Measurements from ENCODE around the gene POMT1. TPM values are rescaled to one million over a fixed set of nuclear protein-coding genes. Genes with fewer than 3 reads are reported as not detected.
A peak's percentile ranks its signal among the peaks of the same experiment; 100 is the strongest.
"Not testable (repeated sequence)": the region's sequence is repeated elsewhere in the genome, so short reads cannot be mapped to it uniquely, and the experiment has no call there.

POMT1 gene
- total and polyA plus RNA-seq, 2 donors (not counting 3 experiments of a cell fraction or from before 2014, with no cell fraction given) = 44.7 to 53.9 TPM

GRCh38 chr9:131546336-131547084 is 43.8 kb downstream of the POMT1 start:
- Histone ChIP-seq H3K9ac (replicated peaks; ENCODE audit: extremely low read depth, insufficient read depth, low read length) (peak overlapping the region; percentile 3), H3K36me3 (ENCODE audit: control insufficient read depth in 2 of 2, extremely low read depth in 1 of 2, insufficient read depth in 2 of 2, low read length in 2 of 2) (no peaks in the 10 kb centered on the region), H3K27ac (ENCODE audit: insufficient read depth, low read depth, low read length) (no peak overlapping the region), H3K4me2 (ENCODE audit: insufficient read depth, low read length) (peak overlapping the region; percentile 70), H2AFZ (ENCODE audit: low read depth, low read length) (peak overlapping the region; percentile 41), H3K79me2 (ENCODE audit: control insufficient read depth, insufficient read depth, low read length) (no peaks in the 10 kb centered on the region), H3K27me3 (ENCODE audit: control insufficient read depth in 2 of 2, insufficient read depth in 2 of 2, low read length in 2 of 2) (peaks cover 33 to 34% of the 10 kb centered on the region in 2 experiments), H3K4me1 (ENCODE audit: control insufficient read depth, extremely low read depth, insufficient read depth, low read length) (peaks cover 3% of the 10 kb centered on the region), H3K9me3 (replicated peaks; ENCODE audit: control insufficient read depth, insufficient read depth, low read length) (no peaks in the 10 kb centered on the region), H3K4me3 (replicated peaks in 1 of 3; ENCODE audit: insufficient read depth in 1 of 3, low read depth in 1 of 3, low read length in 3 of 3) (peak overlapping the region in 2 of 3 experiments; percentile 10 to 48), H3K9me1 (replicated peaks; ENCODE audit: control insufficient read depth, extremely low read depth, insufficient read depth, low read length) (no peaks in the 10 kb centered on the region), H4K20me1 (replicated peaks; ENCODE audit: control insufficient read depth, extremely low read depth, insufficient read depth, low read length) (no peaks in the 10 kb centered on the region)
- peak; percentile 70 for FAIRE-seq
- ChIA-PET POLR2A (no interaction called here), CTCF (interaction anchor here (1.0 kb wide), 1 partner anchor 11 kb away, joined by 4 read pairs; no protein-coding TSS in a partner anchor)
- BruUV-seq (replicated peaks) = no TSS peak
- intact Hi-C loops (cut with micrococcal nuclease) (no loop called here), dilution Hi-C loops (cut with MboI; ENCODE audit: extremely low pct_ligation_motif_present, low sequenced_read_pairs) (no loop called here)
- TF ChIP-seq EZH2 (IDR thresholded peaks at IDR 0.05; ENCODE audit: borderline replicate concordance, low read depth, low read length, severe bottlenecking) = peak; percentile 57
- no peak for TF ChIP-seq FOS (IDR thresholded peaks at IDR 0.05; ENCODE audit: borderline replicate concordance, insufficient read depth, low read length)
- TF ChIP-seq MYC (IDR thresholded peaks at IDR 0.05; ENCODE audit: low read depth, low read length) = no peak
- TF ChIP-seq JUN (IDR thresholded peaks at IDR 0.05; ENCODE audit: borderline replicate concordance, insufficient read depth, insufficient read length, low read depth) = no peak
- TF ChIP-seq GATA2 (IDR thresholded peaks at IDR 0.05; ENCODE audit: insufficient read depth, insufficient read length, low read depth, low read length) = peak; percentile 28
- DNase-seq (ENCODE audit: low read depth, low spot score) = peak; percentile 15

GRCh38 chr9:131549186-131549585 is 46.5 kb downstream of the POMT1 start:
- dilution Hi-C loops (cut with MboI; ENCODE audit: extremely low pct_ligation_motif_present, low sequenced_read_pairs); H3K27ac ChIP-seq (ENCODE audit: insufficient read depth, low read depth, low read length); H3K9ac ChIP-seq (replicated peaks; ENCODE audit: extremely low read depth, insufficient read depth, low read length); intact Hi-C loops (cut with micrococcal nuclease); H4K20me1 ChIP-seq (replicated peaks; ENCODE audit: control insufficient read depth, extremely low read depth, insufficient read depth, low read length); CTCF ChIA-PET; H3K4me1 ChIP-seq (ENCODE audit: control insufficient read depth, extremely low read depth, insufficient read depth, low read length); H3K4me3 ChIP-seq (replicated peaks in 1 of 3; ENCODE audit: insufficient read depth in 1 of 3, low read depth in 1 of 3, low read length in 3 of 3); H3K9me3 ChIP-seq (replicated peaks; ENCODE audit: control insufficient read depth, insufficient read depth, low read length); BruUV-seq (replicated peaks); FAIRE-seq; DNase-seq (ENCODE audit: low read depth, low spot score); POLR2A ChIA-PET; H3K9me1 ChIP-seq (replicated peaks; ENCODE audit: control insufficient read depth, extremely low read depth, insufficient read depth, low read length); H3K36me3 ChIP-seq (ENCODE audit: control insufficient read depth in 2 of 2, extremely low read depth in 1 of 2, insufficient read depth in 2 of 2, low read length in 2 of 2); H3K79me2 ChIP-seq (ENCODE audit: control insufficient read depth, insufficient read depth, low read length); H2AFZ ChIP-seq (ENCODE audit: low read depth, low read length); H3K4me2 ChIP-seq (ENCODE audit: insufficient read depth, low read length): not testable (repeated sequence)
- H3K27me3 ChIP-seq (ENCODE audit: control insufficient read depth in 2 of 2, insufficient read depth in 2 of 2, low read length in 2 of 2) = peaks cover 34 to 39% of the 10 kb centered on the region in 2 experiments

- H3K9me1 ChIP-seq (replicated peaks; ENCODE audit: control insufficient read depth, extremely low read depth, insufficient read depth, low read length); H2AFZ ChIP-seq (ENCODE audit: low read depth, low read length); H3K4me1 ChIP-seq (ENCODE audit: control insufficient read depth, extremely low read depth, insufficient read depth, low read length); dilution Hi-C loops (cut with MboI; ENCODE audit: extremely low pct_ligation_motif_present, low sequenced_read_pairs); H3K4me3 ChIP-seq (replicated peaks in 1 of 3; ENCODE audit: insufficient read depth in 1 of 3, low read depth in 1 of 3, low read length in 3 of 3); H3K36me3 ChIP-seq (ENCODE audit: control insufficient read depth in 2 of 2, extremely low read depth in 1 of 2, insufficient read depth in 2 of 2, low read length in 2 of 2); H3K9me3 ChIP-seq (replicated peaks; ENCODE audit: control insufficient read depth, insufficient read depth, low read length); H4K20me1 ChIP-seq (replicated peaks; ENCODE audit: control insufficient read depth, extremely low read depth, insufficient read depth, low read length); intact Hi-C loops (cut with micrococcal nuclease); H3K79me2 ChIP-seq (ENCODE audit: control insufficient read depth, insufficient read depth, low read length); H3K27ac ChIP-seq (ENCODE audit: insufficient read depth, low read depth, low read length); H3K4me2 ChIP-seq (ENCODE audit: insufficient read depth, low read length); CTCF ChIA-PET; FAIRE-seq; DNase-seq (ENCODE audit: low read depth, low spot score); BruUV-seq (replicated peaks); POLR2A ChIA-PET; H3K9ac ChIP-seq (replicated peaks; ENCODE audit: extremely low read depth, insufficient read depth, low read length): not testable (repeated sequence)
- peaks cover 30 to 35% of the 10 kb centered on the region in 2 experiments for H3K27me3 ChIP-seq (ENCODE audit: control insufficient read depth in 2 of 2, insufficient read depth in 2 of 2, low read length in 2 of 2)
Measured at GRCh38 chr9:131550465-131550864, 47.7 kb downstream of the POMT1 start.
